DLD1 (cell line): ENCODE data around the gene MAT1A.
"Not testable (repeated sequence)": the region's sequence is repeated elsewhere in the genome, so short reads cannot be mapped to it uniquely, and the experiment has no call there.

Experiments used
- in situ Hi-C: cut with HindIII; loops from 2 replicates; pipeline ENCODE4 v1.10.0; 2017; ENCODE audit warnings: low sequenced_read_pairs

MAT1A gene

DNA sequence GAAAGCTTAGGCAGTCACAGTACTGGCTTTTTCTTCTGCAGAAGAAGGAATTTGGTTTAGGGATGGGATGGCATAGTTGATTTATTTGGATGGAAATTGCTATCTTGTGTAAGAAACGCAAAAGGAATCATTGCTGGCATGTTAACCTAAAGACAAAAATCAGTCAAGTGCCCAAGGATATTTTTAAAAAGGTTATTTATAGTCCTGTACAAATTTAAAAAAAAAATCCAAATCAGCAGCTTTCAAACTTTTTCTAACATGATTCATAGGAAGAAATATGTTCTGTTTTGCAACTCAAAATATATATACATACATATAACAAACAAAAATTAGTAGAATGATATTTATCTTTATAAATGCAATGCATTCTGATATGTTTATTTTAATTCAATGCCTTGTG is 55.6 kb downstream of the MAT1A start:
- in situ Hi-C loops: not testable (repeated sequence)

DNA sequence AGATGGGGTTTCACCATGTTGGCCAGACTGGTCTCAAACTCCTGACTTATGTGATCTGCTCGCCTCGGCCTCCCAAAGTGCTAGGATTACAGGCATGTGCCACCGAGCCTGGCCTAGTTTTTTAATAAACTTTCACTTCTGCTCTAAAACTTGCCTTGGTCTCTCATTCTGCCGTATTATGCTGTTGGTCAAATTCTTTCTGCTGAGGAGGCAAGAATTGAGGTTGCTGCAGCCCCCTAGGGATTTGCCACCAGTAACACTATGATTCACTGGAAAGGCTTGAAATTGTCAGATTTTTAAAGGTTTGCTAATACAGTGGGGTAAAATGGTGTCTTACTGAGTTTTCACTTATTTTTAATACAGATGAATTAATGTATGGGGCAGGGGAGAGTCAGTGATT is 62.7 kb downstream of the MAT1A start:
- in situ Hi-C loops: not testable (repeated sequence)

DNA sequence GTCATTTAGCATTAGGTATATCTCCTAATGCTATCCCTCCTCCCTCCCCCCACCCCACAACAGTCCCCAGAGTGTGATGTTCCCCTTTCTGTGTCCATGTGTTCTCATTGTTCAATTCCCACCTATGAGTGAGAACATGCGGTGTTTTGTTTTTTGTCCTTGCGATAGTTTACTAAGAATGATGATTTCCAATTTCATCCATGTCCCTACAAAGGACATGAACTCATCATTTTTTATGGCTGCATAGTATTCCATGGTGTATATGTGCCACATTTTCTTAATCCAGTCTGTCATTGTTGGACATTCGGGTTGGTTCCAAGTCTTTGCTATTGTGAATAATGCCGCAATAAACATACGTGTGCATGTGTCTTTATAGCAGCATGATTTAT is 66.4 kb downstream of the MAT1A start:
- in situ Hi-C loops: not testable (repeated sequence)
